ENCODE results near the gene NUDT21. TPM values are rescaled to one million over a fixed set of nuclear protein-coding genes. Genes with fewer than 3 reads are reported as not detected.
A peak's percentile ranks its signal among the peaks of the same experiment; 100 is the strongest.

Gene NUDT21
- total RNA-seq, 1 experiment from 2014 or later: 97.6 TPM

DNA sequence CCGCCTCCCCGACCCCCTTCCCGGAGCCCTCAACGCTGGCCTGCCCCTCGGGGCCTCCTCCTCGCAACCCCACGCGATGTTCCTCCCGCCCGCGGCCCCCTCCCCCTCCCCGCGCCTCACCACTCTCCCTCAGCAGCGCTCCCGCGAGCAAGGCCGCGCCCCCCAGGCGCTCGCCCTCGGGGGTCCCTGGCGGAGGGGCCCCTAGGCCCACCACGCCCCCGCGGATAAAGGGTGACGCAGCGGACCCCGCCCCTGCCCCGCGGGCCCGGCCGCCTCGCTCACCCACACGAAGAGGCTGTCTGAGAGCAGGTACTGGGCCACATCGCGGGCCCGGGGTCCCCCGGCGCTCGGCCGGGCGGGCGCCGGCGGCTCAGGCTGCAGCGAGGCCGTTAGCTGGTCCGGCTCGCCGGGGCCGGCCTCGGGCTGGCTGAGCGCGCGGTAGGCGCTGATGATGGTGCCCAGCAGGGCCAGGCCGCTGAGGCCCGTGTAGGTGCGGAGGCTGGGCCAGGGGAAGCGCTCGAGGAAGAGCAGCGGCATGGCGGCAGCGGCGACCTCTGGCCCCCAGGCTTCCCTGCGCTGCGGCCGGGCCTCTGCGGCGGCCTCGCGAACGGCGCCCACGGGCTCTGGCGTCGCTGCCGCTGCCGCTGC lies 26.2 kb downstream of the NUDT21 start:
- TF ChIP-seq CTCF (IDR thresholded peaks at IDR 0.05) (no peak), REST (IDR thresholded peaks at IDR 0.05; ENCODE audit: insufficient read depth in 1 of 2, low read depth in 2 of 2, low read length in 1 of 2) (no peak), POLR2AphosphoS5 (IDR thresholded peaks at IDR 0.05; ENCODE audit: low read depth, low read length) (no peak), SIN3A (IDR thresholded peaks at IDR 0.05; ENCODE audit: borderline replicate concordance, insufficient read depth, low read depth, low read length) (no peak), TCF7L2 (IDR thresholded peaks at IDR 0.05; ENCODE audit: low read depth, low read length) (no peak)
- H3K36me3 ChIP-seq (ENCODE audit: control insufficient read depth, insufficient read depth, low read length): no peaks in the 10 kb centered on the region
- no peaks in the 10 kb centered on the region for H3K9me3 ChIP-seq (ENCODE audit: control insufficient read depth, insufficient read depth, low read depth, low read length)
- no TSS peak for BruUV-seq (replicated peaks)
- H3K27ac ChIP-seq (ENCODE audit: low read length): no peak overlapping the region
- intact Hi-C loops (cut with micrococcal nuclease; ENCODE audit: unreplicated experiment): no loop called here
- ChIA-PET CTCF (no interaction called here), POLR2A (no interaction called here)
- ATAC-seq: peak; percentile 82
- no peak for DNase-seq (ENCODE audit: low read depth, low spot score)
- peak overlapping the region; percentile 58 to 74 for H3K4me3 ChIP-seq (ENCODE audit: low read depth in 2 of 2, low read length in 2 of 2)
- peaks cover 26% of the 10 kb centered on the region for H3K4me1 ChIP-seq (ENCODE audit: control insufficient read depth, insufficient read depth, low read length)
- no peaks in the 10 kb centered on the region for H3K27me3 ChIP-seq (ENCODE audit: control insufficient read depth, insufficient read depth, low read length)
- in situ Hi-C loops (cut with HindIII; ENCODE audit: low pct_unique_long_range_greater_than_20kb, low sequenced_read_pairs): no loop called here

DNA sequence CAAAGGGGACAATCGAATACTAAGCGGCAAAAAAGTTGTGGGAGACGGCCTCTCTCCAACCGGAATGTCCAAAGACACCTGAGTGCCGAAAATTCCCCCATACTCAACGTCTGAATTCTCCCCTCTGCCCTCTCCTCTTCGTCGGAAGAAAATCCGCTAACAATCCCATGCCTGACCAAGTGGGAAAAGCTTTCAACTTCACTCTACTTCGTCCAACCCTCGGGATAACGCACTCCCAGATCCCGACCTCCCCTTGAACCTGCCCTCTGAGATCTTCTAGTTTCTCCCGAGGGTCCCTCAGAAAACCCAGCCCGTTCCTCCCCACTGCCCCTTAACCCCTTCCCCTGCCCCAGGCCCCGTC lies 26.7 kb downstream of the NUDT21 start:
- Histone ChIP-seq H3K27ac (ENCODE audit: low read length) (peak overlapping the region; percentile 70), H3K36me3 (ENCODE audit: control insufficient read depth, insufficient read depth, low read length) (no peaks in the 10 kb centered on the region), H3K4me3 (ENCODE audit: low read depth in 2 of 2, low read length in 2 of 2) (peak overlapping the region; percentile 58 to 74), H3K9me3 (ENCODE audit: control insufficient read depth, insufficient read depth, low read depth, low read length) (no peaks in the 10 kb centered on the region), H3K4me1 (ENCODE audit: control insufficient read depth, insufficient read depth, low read length) (peaks cover 28% of the 10 kb centered on the region), H3K27me3 (ENCODE audit: control insufficient read depth, insufficient read depth, low read length) (no peaks in the 10 kb centered on the region)
- intact Hi-C loops (cut with micrococcal nuclease; ENCODE audit: unreplicated experiment): no loop called here
- in situ Hi-C loops (cut with HindIII; ENCODE audit: low pct_unique_long_range_greater_than_20kb, low sequenced_read_pairs): no loop called here
- TF ChIP-seq POLR2AphosphoS5 (IDR thresholded peaks at IDR 0.05; ENCODE audit: low read depth, low read length) (no peak), TCF7L2 (IDR thresholded peaks at IDR 0.05; ENCODE audit: low read depth, low read length) (peak; percentile 6; the same call in 1 of the 2 replicates)
- POLR2A ChIA-PET: no interaction called here
- ATAC-seq (peak; percentile 5; the same call in 1 of the 2 replicates), DNase-seq (ENCODE audit: low read depth, low spot score) (no peak)
- BruUV-seq (replicated peaks): no TSS peak
- CTCF ChIA-PET: no interaction called here

- CTCF ChIA-PET: no interaction called here
- no peak for ATAC-seq
These were observed 27.3 kb downstream of the NUDT21 start for GRCh38 chr16:56423584-56424403.

More at GRCh38 chr16:56423584-56424403, 27.3 kb downstream of the NUDT21 start:
- intact Hi-C loops (cut with micrococcal nuclease; ENCODE audit: unreplicated experiment) (no loop called here), in situ Hi-C loops (cut with HindIII; ENCODE audit: low pct_unique_long_range_greater_than_20kb, low sequenced_read_pairs) (no loop called here)
- TF ChIP-seq POLR2AphosphoS5 (IDR thresholded peaks at IDR 0.05; ENCODE audit: low read depth, low read length) (no peak), TCF7L2 (IDR thresholded peaks at IDR 0.05; ENCODE audit: low read depth, low read length) (peak; percentile 48)
- Histone ChIP-seq H3K9me3 (ENCODE audit: control insufficient read depth, insufficient read depth, low read depth, low read length) (no peaks in the 10 kb centered on the region), H3K4me3 (ENCODE audit: low read depth in 2 of 2, low read length in 2 of 2) (peak overlapping the region; percentile 58 to 74), H3K27me3 (ENCODE audit: control insufficient read depth, insufficient read depth, low read length) (no peaks in the 10 kb centered on the region), H3K27ac (ENCODE audit: low read length) (peak overlapping the region; percentile 70), H3K4me1 (ENCODE audit: control insufficient read depth, insufficient read depth, low read length) (peaks cover 28% of the 10 kb centered on the region), H3K36me3 (ENCODE audit: control insufficient read depth, insufficient read depth, low read length) (no peaks in the 10 kb centered on the region)
- DNase-seq (ENCODE audit: low read depth, low spot score): no peak
- POLR2A ChIA-PET: no interaction called here
- TSS peak; percentile 76 for BruUV-seq (replicated peaks)
